ENCODE results near the gene STRN.
"Not testable (repeated sequence)": the region's sequence is repeated elsewhere in the genome, so short reads cannot be mapped to it uniquely, and the experiment has no call there.

The STRN gene

GRCh38 chr2:36951027-36951518 is 15.3 kb downstream of the STRN start:
- peaks cover 27% of the 10 kb centered on the region for H3K4me1 Mint-ChIP-seq (ENCODE audit: low read depth)
- H3K27me3 Mint-ChIP-seq, result no peaks in the 10 kb centered on the region
- H3K27ac Mint-ChIP-seq, result no peak overlapping the region
- no peak overlapping the region for H3K4me3 Mint-ChIP-seq
- intact Hi-C loops (cut with micrococcal nuclease), result no loop called here
- H3K36me3 Mint-ChIP-seq (ENCODE audit: low read depth), result peaks cover 7% of the 10 kb centered on the region
- no peaks in the 10 kb centered on the region for H3K9me3 Mint-ChIP-seq

GRCh38 chr2:36949845-36950244 is 16.5 kb downstream of the STRN start:
- intact Hi-C loops (cut with micrococcal nuclease), result no loop called here
- Mint-ChIP-seq H3K36me3 (ENCODE audit: low read depth) (peaks cover 7% of the 10 kb centered on the region), H3K27ac (no peak overlapping the region), H3K27me3 (no peaks in the 10 kb centered on the region), H3K4me3 (no peak overlapping the region), H3K4me1 (ENCODE audit: low read depth) (peaks cover 21% of the 10 kb centered on the region), H3K9me3 (no peaks in the 10 kb centered on the region)

- H3K9me3 Mint-ChIP-seq; H3K4me3 Mint-ChIP-seq; H3K36me3 Mint-ChIP-seq (ENCODE audit: low read depth); H3K27me3 Mint-ChIP-seq; intact Hi-C loops (cut with micrococcal nuclease); H3K27ac Mint-ChIP-seq; H3K4me1 Mint-ChIP-seq (ENCODE audit: low read depth): not testable (repeated sequence)
Observed at GRCh38 chr2:36945240-36945639, 21.1 kb downstream of the STRN start.

GRCh38 chr2:36941867-36942266 is 24.5 kb downstream of the STRN start:
- intact Hi-C loops (cut with micrococcal nuclease), result no loop called here
- no peak overlapping the region for H3K27ac Mint-ChIP-seq
- H3K4me1 Mint-ChIP-seq (ENCODE audit: low read depth), result no peaks in the 10 kb centered on the region
- no peak overlapping the region for H3K4me3 Mint-ChIP-seq
- H3K9me3 Mint-ChIP-seq, result no peaks in the 10 kb centered on the region
- H3K27me3 Mint-ChIP-seq, result no peaks in the 10 kb centered on the region
- no peaks in the 10 kb centered on the region for H3K36me3 Mint-ChIP-seq (ENCODE audit: low read depth)

GRCh38 chr2:36936526-36936925 is 29.8 kb downstream of the STRN start:
- H3K4me1 Mint-ChIP-seq (ENCODE audit: low read depth); H3K27ac Mint-ChIP-seq; H3K36me3 Mint-ChIP-seq (ENCODE audit: low read depth); H3K9me3 Mint-ChIP-seq; H3K27me3 Mint-ChIP-seq; intact Hi-C loops (cut with micrococcal nuclease); H3K4me3 Mint-ChIP-seq: not testable (repeated sequence)

- intact Hi-C loops (cut with micrococcal nuclease); H3K27ac Mint-ChIP-seq; H3K9me3 Mint-ChIP-seq; H3K36me3 Mint-ChIP-seq (ENCODE audit: low read depth); H3K4me3 Mint-ChIP-seq; H3K27me3 Mint-ChIP-seq; H3K4me1 Mint-ChIP-seq (ENCODE audit: low read depth): not testable (repeated sequence)
Observed at GRCh38 chr2:36931688-36932087, 34.6 kb downstream of the STRN start.

GRCh38 chr2:36930787-36931410 is 35.4 kb downstream of the STRN start:
- H3K9me3 Mint-ChIP-seq; H3K36me3 Mint-ChIP-seq (ENCODE audit: low read depth); intact Hi-C loops (cut with micrococcal nuclease); H3K27me3 Mint-ChIP-seq; H3K4me3 Mint-ChIP-seq; H3K4me1 Mint-ChIP-seq (ENCODE audit: low read depth); H3K27ac Mint-ChIP-seq: not testable (repeated sequence)

- H3K36me3 Mint-ChIP-seq (ENCODE audit: low read depth), result peaks cover 29% of the 10 kb centered on the region
- H3K27me3 Mint-ChIP-seq; H3K27ac Mint-ChIP-seq; H3K9me3 Mint-ChIP-seq; H3K4me1 Mint-ChIP-seq (ENCODE audit: low read depth); intact Hi-C loops (cut with micrococcal nuclease); H3K4me3 Mint-ChIP-seq: not testable (repeated sequence)
Observed at GRCh38 chr2:36926175-36927132, 39.9 kb downstream of the STRN start.

GRCh38 chr2:36922629-36923028 is 43.7 kb downstream of the STRN start:
- H3K9me3 Mint-ChIP-seq; H3K27me3 Mint-ChIP-seq; intact Hi-C loops (cut with micrococcal nuclease); H3K27ac Mint-ChIP-seq; H3K4me3 Mint-ChIP-seq: not testable (repeated sequence)
- Mint-ChIP-seq H3K36me3 (ENCODE audit: low read depth) (peaks cover 29% of the 10 kb centered on the region), H3K4me1 (ENCODE audit: low read depth) (peaks cover 14% of the 10 kb centered on the region)

GRCh38 chr2:36921984-36922383 is 44.4 kb downstream of the STRN start:
- no peaks in the 10 kb centered on the region for H3K27me3 Mint-ChIP-seq

GRCh38 chr2:36919041-36919837 is 47.1 kb downstream of the STRN start:
- H3K9me3 Mint-ChIP-seq, result no peaks in the 10 kb centered on the region
- H3K27me3 Mint-ChIP-seq, result no peaks in the 10 kb centered on the region
- H3K4me1 Mint-ChIP-seq (ENCODE audit: low read depth), result peaks cover 19% of the 10 kb centered on the region
- H3K36me3 Mint-ChIP-seq (ENCODE audit: low read depth), result peaks cover 19% of the 10 kb centered on the region
- no peak overlapping the region for H3K27ac Mint-ChIP-seq
- no peak overlapping the region for H3K4me3 Mint-ChIP-seq
- intact Hi-C loops (cut with micrococcal nuclease), result loop anchor here (5.0 kb wide), 1 partner anchor 137 kb away; no protein-coding TSS in a partner anchor

More at GRCh38 chr2:36921984-36922383, 44.4 kb downstream of the STRN start:
- no peak overlapping the region for H3K4me3 Mint-ChIP-seq
- H3K27ac Mint-ChIP-seq, result no peak overlapping the region
- H3K9me3 Mint-ChIP-seq, result no peaks in the 10 kb centered on the region
- H3K36me3 Mint-ChIP-seq (ENCODE audit: low read depth), result peaks cover 29% of the 10 kb centered on the region
- peaks cover 14% of the 10 kb centered on the region for H3K4me1 Mint-ChIP-seq (ENCODE audit: low read depth)
- intact Hi-C loops (cut with micrococcal nuclease), result no loop called here

- H3K9me3 Mint-ChIP-seq, result no peaks in the 10 kb centered on the region
- intact Hi-C loops (cut with micrococcal nuclease), result loop anchor here (5.0 kb wide), 1 partner anchor 136 kb away; no protein-coding TSS in a partner anchor
- no peak overlapping the region for H3K27ac Mint-ChIP-seq
Observed at GRCh38 chr2:36918307-36918706, 48.0 kb downstream of the STRN start.

GRCh38 chr2:36915627-36916026 is 50.7 kb downstream of the STRN start:
- Mint-ChIP-seq H3K4me3 (no peak overlapping the region), H3K27me3 (no peaks in the 10 kb centered on the region), H3K36me3 (ENCODE audit: low read depth) (no peaks in the 10 kb centered on the region), H3K9me3 (no peaks in the 10 kb centered on the region), H3K27ac (no peak overlapping the region), H3K4me1 (ENCODE audit: low read depth) (peaks cover 5% of the 10 kb centered on the region)
- intact Hi-C loops (cut with micrococcal nuclease), result loop anchor here (5.0 kb wide), 1 partner anchor 133 kb away; no protein-coding TSS in a partner anchor

More at GRCh38 chr2:36918307-36918706, 48.0 kb downstream of the STRN start:
- peaks cover 10% of the 10 kb centered on the region for H3K36me3 Mint-ChIP-seq (ENCODE audit: low read depth)
- peaks cover 19% of the 10 kb centered on the region for H3K4me1 Mint-ChIP-seq (ENCODE audit: low read depth)
- H3K4me3 Mint-ChIP-seq, result no peak overlapping the region
- no peaks in the 10 kb centered on the region for H3K27me3 Mint-ChIP-seq

GRCh38 chr2:36912695-36913094 is 53.6 kb downstream of the STRN start:
- Mint-ChIP-seq H3K27me3 (no peaks in the 10 kb centered on the region), H3K9me3 (no peaks in the 10 kb centered on the region), H3K36me3 (ENCODE audit: low read depth) (peaks cover 9% of the 10 kb centered on the region), H3K4me3 (no peak overlapping the region), H3K27ac (no peak overlapping the region), H3K4me1 (ENCODE audit: low read depth) (peaks cover 5% of the 10 kb centered on the region)
- intact Hi-C loops (cut with micrococcal nuclease), result no loop called here
